SK-N-SH treated with all-trans-retinoic acid at 6 μM for 48 hours (cell line): ENCODE data around the gene KCNMA1.

ENCODE experiments used
- ESRRG ChIP-seq: fragments of 250-450 bp; sonication (Bioruptor Pico); IDR thresholded peaks from 2 replicates; pipeline ENCODE4 v1.6.1; 2021; ENCODE audit warnings: mild to moderate bottlenecking
- RARB ChIP-seq: fragments of 250-450 bp; sonication (Bioruptor Pico); IDR thresholded peaks from 2 replicates; pipeline ENCODE4 v1.8.0; 2021; ENCODE audit warnings: mild to moderate bottlenecking, moderate library complexity
- TCF4 ChIP-seq: fragments of 250-450 bp; sonication (Bioruptor Pico); IDR thresholded peaks from 2 replicates; pipeline ENCODE4 v1.8.0; 2021; ENCODE audit warnings: mild to moderate bottlenecking, moderate library complexity, borderline replicate concordance
- ZC3H10 ChIP-seq: fragments of 250-450 bp; sonication (Bioruptor Pico); IDR thresholded peaks from 2 replicates; pipeline ENCODE4 v1.5.1; 2021; ENCODE audit warnings: mild to moderate bottlenecking, moderate library complexity
- ZFP3 ChIP-seq: fragments of 250-450 bp; sonication (Bioruptor Pico); IDR thresholded peaks from 2 replicates; pipeline ENCODE4 v1.5.0; 2020; ENCODE audit warnings: mild to moderate bottlenecking, moderate library complexity
- ZNF70 ChIP-seq: fragments of 450-650 bp; formaldehyde crosslinking; IDR thresholded peaks from 2 replicates; pipeline ENCODE4 v1.5.0; 2020; ENCODE audit warnings: mild to moderate bottlenecking, moderate library complexity

DNA sequence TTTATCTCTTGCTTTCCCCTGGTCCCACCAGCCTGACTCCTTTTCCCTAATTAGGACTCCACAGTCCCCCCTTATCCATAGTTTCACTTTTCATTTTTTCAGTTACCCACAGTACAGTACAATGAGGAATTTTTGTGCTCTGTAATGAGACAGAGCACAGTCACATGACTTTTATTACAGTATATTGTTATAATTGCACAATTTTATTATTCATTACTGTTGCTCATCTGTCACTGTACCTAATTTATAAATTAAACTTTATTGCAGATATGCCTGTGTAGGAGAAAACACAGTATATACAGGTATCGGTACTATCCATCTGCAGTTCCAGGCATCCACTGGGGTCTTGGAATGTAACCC lies 125.4 kb downstream of the KCNMA1 start:
- TF ChIP-seq ESRRG (no peak), ZFP3 (CRISPR knock-in tag) (no peak), ZC3H10 (CRISPR knock-in tag) (no peak), RARB (CRISPR knock-in tag) (no peak), TCF4 (CRISPR knock-in tag) (no peak), ZNF70 (CRISPR knock-in tag) (no peak)
